ENCODE data around the gene HMX3. TPM values are rescaled to one million over a fixed set of nuclear protein-coding genes. Genes with fewer than 3 reads are reported as not detected.

The HMX3 gene
- total and polyA plus RNA-seq, 9 donors, result 0.23 TPM; not detected in 8

DNA sequence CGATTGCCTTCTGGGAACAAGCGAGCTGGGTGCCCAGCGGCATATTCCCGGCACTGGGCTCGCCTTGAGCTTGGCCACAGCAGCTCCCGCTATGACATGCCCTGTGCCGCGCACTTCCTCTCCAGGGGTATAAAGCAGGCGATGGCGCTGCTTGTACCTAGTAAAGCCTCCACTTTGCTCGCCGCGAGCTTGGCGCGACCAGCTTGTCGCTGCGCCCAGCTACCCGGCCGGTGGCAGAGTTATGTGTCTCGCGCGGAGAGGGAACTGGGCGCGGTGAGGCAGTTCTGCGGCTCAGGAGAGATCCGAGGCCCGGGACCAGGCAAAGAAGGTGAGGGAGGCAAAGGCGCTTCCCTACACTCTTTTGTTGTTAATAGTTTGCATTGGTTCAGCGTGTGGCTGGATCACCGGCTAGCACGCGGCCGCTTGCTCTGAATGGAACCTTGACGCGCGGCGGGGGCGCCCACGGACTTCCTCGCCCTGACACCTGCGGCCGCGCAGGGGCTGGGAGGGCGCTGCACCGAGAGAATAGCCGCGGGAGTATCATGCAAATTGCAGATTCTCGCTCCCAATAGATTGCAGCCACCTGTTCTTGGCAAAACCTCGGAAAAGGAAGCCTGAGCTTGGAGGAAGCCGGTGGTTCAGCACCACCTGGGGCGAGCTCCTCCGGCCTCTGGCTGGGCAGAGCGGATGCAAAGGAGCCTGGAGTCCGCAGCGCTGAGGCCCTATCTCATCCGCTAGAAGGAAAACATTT, 15.4 kb downstream of the HMX3 start:
- intact Hi-C loops (cut with DNase I), result loop anchor here in 1 of 4 donors (10.0 kb wide), 1 partner anchor 146 kb away; the partner anchor contains the start of genes ACADSB and IKZF5
- Histone ChIP-seq H3K27me3 (peaks cover 12% of the 10 kb centered on the region), H3K4me3 (no peak overlapping the region)

GRCh38 chr10:123151737-123152135, 16.0 kb downstream of the HMX3 start:
- H3K4me1 ChIP-seq (ENCODE audit: insufficient read depth), result peaks cover 6% of the 10 kb centered on the region
- intact Hi-C loops (cut with DNase I), result loop anchor here in 1 of 4 donors (10.0 kb wide), 1 partner anchor 147 kb away; the partner anchor contains the start of genes ACADSB and IKZF5
- H3K27me3 ChIP-seq, result peaks cover 9% of the 10 kb centered on the region

More for the DNA sequence above, 15.4 kb downstream of the HMX3 start:
- TF ChIP-seq, protein P1, sequence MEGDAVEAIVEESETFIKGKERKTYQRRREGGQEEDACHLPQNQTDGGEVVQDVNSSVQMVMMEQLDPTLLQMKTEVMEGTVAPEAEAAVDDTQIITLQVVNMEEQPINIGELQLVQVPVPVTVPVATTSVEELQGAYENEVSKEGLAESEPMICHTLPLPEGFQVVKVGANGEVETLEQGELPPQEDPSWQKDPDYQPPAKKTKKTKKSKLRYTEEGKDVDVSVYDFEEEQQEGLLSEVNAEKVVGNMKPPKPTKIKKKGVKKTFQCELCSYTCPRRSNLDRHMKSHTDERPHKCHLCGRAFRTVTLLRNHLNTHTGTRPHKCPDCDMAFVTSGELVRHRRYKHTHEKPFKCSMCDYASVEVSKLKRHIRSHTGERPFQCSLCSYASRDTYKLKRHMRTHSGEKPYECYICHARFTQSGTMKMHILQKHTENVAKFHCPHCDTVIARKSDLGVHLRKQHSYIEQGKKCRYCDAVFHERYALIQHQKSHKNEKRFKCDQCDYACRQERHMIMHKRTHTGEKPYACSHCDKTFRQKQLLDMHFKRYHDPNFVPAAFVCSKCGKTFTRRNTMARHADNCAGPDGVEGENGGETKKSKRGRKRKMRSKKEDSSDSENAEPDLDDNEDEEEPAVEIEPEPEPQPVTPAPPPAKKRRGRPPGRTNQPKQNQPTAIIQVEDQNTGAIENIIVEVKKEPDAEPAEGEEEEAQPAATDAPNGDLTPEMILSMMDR (IDR thresholded peaks at IDR 0.05), result no peak
- TF ChIP-seq POLR2A (IDR thresholded peaks at IDR 0.05) (no peak), EP300 (IDR thresholded peaks at IDR 0.05) (no peak)
- no peak for DNase-seq
- Histone ChIP-seq H3K27ac (no peak overlapping the region), H3K9me3 (no peaks in the 10 kb centered on the region), H3K36me3 (no peaks in the 10 kb centered on the region), H3K4me1 (ENCODE audit: insufficient read depth) (peaks cover 6% of the 10 kb centered on the region)
- 3 to 4% (median 4%) methylated on average over 49 to 56 of the region's 56 CpGs for WGBS, 3 donors

GRCh38 chr10:123153486-123154091, 17.8 kb downstream of the HMX3 start:
- Histone ChIP-seq H3K4me3 (no peak overlapping the region), H3K4me1 (ENCODE audit: insufficient read depth) (peaks cover 6% of the 10 kb centered on the region)

More at GRCh38 chr10:123151737-123152135, 16.0 kb downstream of the HMX3 start:
- WGBS, 3 donors, result 16 to 20% (median 17%) methylated on average over 7 of the region's 7 CpGs
- Histone ChIP-seq H3K36me3 (no peaks in the 10 kb centered on the region), H3K4me3 (no peak overlapping the region), H3K9me3 (no peaks in the 10 kb centered on the region), H3K27ac (no peak overlapping the region)
- TF ChIP-seq POLR2A (IDR thresholded peaks at IDR 0.05) (no peak), EP300 (IDR thresholded peaks at IDR 0.05) (no peak)
- TF ChIP-seq, protein P1 (IDR thresholded peaks at IDR 0.05), result no peak
- no peak for DNase-seq

DNA sequence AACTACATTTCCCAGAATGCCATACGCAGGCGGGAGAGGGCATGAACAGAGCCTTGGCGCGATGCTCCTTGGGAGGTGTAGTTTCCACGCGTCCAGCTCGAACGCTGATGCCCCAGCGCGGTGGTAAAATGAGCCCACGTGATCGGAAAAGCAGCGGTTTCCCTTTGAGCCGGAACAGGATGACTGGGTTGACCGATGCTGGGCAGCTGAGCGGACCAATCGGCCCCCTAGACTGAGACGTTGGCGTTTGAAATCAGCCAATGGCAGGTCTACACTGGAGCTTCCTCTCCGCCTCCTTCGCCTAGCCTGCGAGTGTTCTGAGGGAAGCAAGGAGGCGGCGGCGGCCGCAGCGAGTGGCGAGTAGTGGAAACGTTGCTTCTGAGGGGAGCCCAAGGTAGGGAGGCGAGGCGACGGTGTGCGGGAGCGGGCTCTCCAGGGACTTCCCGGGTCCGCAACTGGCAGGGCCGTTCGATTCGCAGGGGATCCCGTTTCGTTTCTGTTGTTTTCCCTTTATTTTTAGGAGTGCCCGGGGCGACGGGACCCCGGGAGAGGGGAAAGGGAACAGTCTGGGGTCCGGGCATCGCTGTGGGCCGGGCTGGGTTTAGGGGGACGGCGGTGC, 18.4 kb downstream of the HMX3 start, which contains the start of gene BUB3:
Gene BUB3 (plus strand): TSS at position 311 of the 619 bp plus-strand sequence. CDS start 516 bp downstream, outside the sequence.
- H3K4me1 ChIP-seq (ENCODE audit: insufficient read depth), result peaks cover 6% of the 10 kb centered on the region
- no peaks in the 10 kb centered on the region for H3K9me3 ChIP-seq
- peaks cover 9% of the 10 kb centered on the region for H3K27me3 ChIP-seq
- WGBS, 3 donors, result 0% methylated on average over 50 of the region's 50 CpGs
- H3K36me3 ChIP-seq, result no peaks in the 10 kb centered on the region
- intact Hi-C loops (cut with DNase I), result loop anchor here in 1 of 4 donors (10.0 kb wide), 1 partner anchor 149 kb away; the partner anchor contains the start of genes ACADSB and IKZF5
- DNase-seq, result peak; percentile 97 to 98 (median 97)
- H3K4me3 ChIP-seq, result peak within 1 kb of the TSS; percentile 99
- TF ChIP-seq, protein P1 (IDR thresholded peaks at IDR 0.05), result peak in 1 of 3 donors; percentile 12
- TF ChIP-seq EP300 (IDR thresholded peaks at IDR 0.05), result no peak
- peak; percentile 69 for TF ChIP-seq POLR2A (IDR thresholded peaks at IDR 0.05)
- H3K27ac ChIP-seq, result peak within 1 kb of the TSS; percentile 36 to 80

More at GRCh38 chr10:123153486-123154091, 17.8 kb downstream of the HMX3 start:
- intact Hi-C loops (cut with DNase I), result loop anchor here in 1 of 4 donors (10.0 kb wide), 1 partner anchor 149 kb away; the partner anchor contains the start of genes ACADSB and IKZF5
- H3K9me3 ChIP-seq, result no peaks in the 10 kb centered on the region
- no peak for DNase-seq
- H3K27me3 ChIP-seq, result peaks cover 9% of the 10 kb centered on the region
- WGBS, 3 donors, result 36 to 37% (median 37%) methylated on average over 9 of the region's 9 CpGs
- no peak overlapping the region for H3K27ac ChIP-seq
- TF ChIP-seq POLR2A (IDR thresholded peaks at IDR 0.05), result no peak
- no peak for TF ChIP-seq EP300 (IDR thresholded peaks at IDR 0.05)
- TF ChIP-seq, protein P1 (IDR thresholded peaks at IDR 0.05), result no peak
- no peaks in the 10 kb centered on the region for H3K36me3 ChIP-seq

Measured in ovary (tissue), 9 donors.